GM19238 (cell line): Measurements from ENCODE around the gene RAC3.
"Not testable (repeated sequence)": the region's sequence is repeated elsewhere in the genome, so short reads cannot be mapped to it uniquely, and the experiment has no call there.

ENCODE experiments used
- DNase-seq: peaks from one replicate; pipeline ENCODE4 v3.0.0; 2011; ENCODE audit warnings: low spot score; ENCODE audit not compliant: insufficient read length

The RAC3 gene

DNA sequence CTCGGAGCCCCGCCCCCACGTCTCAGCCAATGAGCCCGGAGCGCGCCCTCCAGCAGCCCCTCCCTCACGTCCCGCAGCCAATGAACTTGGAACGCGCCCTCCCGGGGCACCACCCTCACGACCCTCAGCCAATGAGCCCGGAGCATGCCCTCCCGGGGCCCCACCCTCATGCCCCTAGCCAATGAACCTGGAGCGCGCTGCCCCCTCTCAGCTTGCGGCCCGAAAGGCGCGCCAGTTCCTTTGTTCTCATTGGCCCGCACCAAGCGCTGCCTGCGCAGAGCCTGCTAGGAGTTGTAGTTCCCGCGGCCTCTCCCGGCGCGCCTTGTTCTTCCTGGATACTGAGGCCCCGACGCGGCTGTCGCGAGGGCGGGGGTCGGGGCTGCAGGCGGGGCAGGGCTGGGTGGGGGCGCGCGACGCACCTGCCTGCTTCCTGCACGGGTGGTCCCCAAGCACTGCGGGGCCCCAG, 8.5 kb upstream of the RAC3 start, which contains the start of gene LRRC45:
Gene LRRC45 (plus strand): TSS at position 325 of the 466 bp plus-strand sequence. CDS start 339 bp downstream, outside the sequence.
- peak; percentile 100 for DNase-seq

DNA sequence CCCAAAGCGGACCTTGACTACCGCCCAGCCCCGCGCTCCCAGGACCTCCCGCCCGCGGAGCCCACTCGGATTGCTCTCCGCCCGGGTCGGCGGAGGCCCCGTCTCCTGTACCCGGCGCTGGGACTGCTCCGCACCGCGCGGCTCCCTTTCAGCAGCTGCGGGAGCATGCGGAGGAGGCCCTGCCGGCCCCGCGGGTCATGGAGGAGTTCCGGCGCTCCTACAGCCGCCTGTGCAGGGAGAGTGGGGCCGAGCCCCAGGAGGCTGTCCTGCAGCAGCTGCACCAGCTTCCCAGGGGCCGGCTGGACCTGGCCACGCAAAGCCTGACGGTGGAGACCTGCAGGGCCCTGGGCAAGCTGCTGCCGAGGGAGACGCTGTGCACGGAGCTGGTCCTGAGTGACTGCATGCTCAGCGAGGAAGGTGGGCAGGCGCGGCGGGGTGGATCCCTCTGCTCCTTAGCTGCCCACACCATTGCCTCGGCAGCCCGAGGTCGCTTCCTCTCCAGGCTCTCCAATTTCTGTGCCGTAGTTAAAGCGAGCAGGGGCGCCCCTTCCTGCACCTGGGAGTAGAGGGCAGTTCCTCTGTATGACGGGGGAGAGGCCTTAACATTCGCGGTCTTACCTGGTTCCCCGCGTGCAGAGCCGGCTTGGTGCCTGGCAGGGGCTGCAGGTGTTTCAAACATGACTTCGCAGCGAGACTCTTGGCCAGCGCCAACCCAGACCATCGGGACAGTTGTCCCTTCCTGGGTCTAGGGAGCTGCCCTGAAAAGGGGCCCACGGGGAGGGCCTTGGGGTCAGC, 7.8 kb upstream of the RAC3 start:
- peak; percentile 44 for DNase-seq

DNA sequence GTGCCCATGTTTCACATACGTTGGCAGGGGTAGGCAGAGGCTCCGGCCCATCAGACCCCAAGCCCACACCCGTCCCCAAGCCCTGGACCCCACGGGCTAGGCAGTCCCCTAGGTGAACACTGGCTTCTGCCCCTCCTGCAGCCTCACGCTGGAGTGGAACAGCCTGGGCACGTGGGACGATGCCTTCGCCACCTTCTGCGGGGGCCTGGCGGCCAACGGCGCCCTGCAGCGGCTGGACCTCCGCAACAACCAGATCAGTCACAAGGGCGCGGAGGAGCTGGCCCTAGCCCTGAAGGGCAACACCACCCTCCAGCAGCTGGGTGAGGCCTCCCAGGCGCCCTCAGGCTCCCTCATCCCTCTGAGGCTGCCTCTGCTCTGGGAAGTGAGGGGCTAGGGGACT, 6.6 kb upstream of the RAC3 start:
- no peak for DNase-seq

DNA sequence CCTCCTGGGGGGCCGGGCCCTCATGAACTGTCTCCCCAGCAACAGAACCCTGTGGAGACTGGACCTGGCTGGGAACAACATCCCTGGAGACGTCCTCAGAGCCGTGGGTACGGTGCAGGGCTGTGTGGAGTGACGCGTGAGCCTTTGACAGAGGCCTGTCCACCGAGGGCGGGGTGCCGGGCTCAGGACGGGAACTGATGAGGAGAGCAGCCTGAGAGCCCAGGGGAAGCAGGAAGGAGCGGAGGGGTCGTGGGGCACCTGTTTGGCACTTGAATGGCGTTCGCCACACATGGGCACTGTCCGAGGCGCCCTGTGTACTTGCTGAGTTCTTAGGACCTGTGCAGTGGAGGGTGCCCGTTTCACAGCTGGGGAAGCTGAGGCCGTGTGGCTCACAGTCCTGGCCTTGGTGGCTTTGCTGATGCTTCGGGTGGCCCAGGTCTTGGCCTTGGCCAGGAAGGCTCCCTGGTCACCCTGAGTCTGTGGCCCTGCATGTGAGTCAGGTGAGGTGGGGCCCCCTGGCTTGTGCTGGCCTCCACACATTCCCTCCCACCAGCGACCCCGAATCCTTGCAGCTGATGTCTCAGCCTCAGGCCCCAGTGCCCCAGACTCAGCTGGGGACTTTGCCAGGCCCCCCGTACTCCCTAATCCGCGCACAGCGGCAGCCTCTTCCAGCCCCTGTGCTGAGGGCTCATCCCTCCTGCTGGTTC, 5.9 kb upstream of the RAC3 start:
- no peak for DNase-seq

DNA sequence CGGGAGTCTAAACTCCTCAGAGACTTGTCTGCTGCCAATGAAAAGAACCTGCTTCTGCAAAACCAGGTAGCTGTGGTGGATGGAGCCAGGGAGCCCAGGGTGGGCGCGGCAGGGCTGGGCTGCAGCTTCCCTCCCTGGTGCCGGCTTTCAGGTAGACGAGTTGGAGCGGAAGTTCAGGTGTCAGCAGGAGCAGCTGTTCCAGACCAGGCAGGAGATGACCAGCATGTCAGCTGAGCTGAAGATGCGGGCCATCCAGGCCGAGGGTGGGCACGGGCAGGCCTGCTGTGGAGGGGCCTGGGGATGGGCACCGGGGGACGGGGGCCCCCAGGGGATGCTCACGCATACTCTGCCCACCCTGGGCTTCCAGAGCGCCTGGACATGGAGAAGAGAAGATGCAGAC, 3.2 kb upstream of the RAC3 start:
- no peak for DNase-seq

DNA sequence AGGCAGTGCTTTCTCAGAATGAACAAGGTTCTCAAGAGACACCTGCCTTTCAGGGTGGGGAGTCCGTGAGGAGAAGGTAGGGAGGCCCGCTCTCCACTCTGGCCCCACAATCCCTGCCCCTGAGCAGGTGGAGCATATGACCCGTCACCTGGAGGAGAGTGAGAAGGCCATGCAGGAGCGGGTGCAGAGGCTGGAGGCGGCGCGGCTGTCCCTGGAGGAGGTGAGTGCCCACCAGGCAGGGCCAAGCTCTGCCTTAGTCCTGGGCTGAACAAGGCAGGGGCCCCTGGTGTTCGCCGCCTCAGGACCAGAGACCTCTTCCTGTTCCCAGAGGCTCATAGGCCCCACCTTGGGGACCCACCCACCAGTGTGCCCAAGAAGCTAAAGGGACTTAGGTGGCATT, 2.5 kb upstream of the RAC3 start:
- DNase-seq, result no peak

DNA sequence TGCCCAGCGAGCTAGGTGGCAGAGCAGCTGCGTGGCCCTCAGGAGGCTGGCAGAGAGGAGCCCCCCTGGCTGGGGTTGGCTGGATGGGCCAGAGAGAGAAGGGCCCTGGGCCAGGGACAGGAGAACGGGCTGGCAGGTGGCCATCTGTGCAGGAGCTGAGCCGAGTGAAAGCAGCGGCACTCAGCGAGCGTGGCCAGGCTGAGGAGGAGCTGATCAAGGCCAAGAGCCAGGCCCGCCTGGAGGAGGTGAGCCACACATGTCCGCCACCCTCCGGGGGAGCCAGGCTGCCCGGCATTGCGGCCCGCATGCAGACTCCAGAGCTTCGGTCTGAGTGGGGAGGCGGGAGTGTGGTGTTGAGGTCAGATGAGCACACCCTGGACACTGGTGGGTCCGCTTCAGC, 2.1 kb upstream of the RAC3 start:
- no peak for DNase-seq

DNA sequence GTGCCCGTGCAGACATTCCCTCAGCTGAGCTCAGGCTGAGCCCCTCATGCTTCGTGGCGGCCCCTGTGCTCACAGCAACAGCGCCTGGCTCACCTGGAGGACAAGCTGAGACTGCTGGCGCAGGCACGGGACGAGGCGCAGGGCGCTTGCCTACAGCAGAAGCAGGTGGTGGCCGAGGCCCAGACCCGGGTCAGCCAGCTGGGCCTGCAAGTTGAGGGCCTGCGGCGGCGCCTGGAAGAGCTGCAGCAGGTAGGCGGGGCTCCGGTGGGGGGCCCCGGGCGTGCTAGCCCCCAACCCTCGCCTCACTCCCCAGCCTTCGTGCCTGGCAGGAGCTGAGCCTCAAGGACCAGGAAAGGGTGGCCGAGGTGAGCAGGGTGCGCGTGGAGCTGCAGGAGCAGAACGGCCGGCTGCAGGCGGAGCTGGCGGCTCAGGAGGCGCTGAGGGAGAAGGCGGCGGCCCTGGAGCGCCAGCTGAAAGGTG, 1.4 kb upstream of the RAC3 start:
- no peak for DNase-seq

DNA sequence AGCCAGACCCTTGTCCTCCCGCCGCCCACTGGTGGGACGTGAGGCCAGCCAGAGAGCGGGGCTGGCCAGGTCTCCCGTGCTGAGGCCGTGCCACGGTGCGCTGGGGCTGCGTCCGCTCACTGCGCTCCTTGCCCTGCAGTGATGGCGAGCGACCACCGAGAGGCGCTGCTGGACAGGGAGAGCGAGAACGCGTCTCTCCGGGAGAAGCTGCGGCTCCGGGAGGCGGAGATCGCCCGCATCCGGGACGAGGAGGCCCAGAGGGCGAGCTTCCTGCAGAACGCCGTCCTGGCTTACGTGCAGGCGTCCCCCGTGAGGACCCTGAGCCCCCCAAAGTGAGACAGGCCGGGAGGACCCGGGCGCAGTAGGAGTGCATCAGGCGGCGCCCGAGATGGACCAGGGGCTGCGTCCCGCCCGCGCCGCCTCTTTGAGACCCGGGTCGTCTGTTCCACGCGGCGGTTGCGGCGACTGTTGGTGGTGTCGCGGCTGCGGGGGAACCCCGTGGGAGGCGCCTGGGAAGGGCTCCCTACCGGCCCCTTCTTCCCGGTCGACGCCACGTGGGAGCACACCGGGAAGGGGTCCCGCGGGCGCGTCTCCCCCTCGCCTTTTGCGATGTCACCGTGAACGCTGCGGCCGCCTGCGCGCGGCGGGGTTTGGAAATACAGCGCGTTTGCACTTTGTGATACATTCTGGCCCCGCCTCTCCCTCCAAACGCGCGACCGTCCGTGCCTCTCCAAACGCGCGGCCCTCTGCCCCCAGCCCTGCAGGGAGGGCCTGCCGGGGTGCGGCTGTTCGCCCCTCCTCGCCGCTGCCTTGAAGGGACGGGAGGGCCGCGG, 792 bp upstream of the RAC3 start:
- DNase-seq, result peak; percentile 82

DNA sequence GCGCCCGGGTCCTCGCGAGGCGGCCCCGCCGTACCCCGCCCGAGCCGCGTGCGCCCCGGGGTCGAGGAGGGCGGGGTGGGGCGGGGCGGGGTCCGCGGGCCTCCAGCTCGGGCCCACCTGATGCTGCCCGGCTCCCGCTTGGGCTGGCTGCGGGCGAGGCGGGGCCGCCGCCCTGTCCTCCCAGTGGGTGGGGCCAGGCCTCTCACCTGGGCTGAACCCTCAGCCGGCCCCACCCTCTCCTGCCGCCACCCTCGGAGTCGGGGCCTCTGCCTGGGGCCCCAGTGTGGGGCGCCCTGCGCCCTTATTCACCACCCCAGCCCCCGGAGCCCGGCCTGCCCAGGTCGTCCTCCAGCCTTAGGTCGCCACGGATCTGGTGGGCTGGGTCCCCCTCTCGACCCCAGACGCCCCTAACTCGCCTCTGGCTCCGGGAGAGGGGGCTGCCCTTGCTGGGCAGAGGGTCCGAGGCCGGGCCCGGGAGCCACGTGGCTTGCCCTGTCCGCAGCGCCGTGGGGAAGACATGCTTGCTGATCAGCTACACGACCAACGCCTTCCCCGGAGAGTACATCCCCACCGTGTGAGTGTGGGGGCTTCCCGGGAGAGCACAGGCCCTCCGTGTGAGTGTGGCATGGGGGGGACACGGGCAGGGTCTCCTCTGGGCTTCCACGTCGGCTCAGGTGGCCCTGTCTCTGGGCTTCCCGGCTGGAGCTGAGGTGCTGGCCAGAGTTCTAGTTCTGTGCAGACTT, 578 bp downstream of the RAC3 start:
- DNase-seq, result no peak

DNA sequence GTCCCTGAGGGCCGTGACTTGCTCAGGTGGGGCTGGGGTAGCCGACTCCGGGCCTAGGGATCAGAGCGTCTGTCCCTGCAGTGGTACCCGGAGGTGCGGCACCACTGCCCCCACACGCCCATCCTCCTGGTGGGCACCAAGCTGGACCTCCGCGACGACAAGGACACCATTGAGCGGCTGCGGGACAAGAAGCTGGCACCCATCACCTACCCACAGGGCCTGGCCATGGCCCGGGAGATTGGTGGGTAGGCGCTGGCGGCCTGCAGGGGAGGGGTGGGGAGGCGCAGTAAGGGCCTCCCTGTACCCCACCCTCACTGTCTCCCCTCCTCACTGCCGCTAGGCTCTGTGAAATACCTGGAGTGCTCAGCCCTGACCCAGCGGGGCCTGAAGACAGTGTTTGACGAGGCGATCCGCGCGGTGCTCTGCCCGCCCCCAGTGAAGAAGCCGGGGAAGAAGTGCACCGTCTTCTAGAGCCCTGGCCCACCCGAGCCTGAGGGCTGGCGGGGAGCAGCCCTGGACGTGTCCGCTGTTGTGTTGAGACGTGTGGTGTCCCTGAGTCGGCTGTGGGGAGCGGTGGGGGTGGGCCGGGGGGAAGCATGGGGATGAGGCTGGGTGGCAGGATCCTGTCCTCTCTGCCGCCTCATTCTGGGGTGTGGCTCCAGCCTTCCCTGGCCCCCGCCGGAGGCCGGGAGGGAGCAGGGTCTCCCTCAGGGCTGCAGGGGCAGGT, 2.0 kb downstream of the RAC3 start:
- DNase-seq, result no peak

DNA sequence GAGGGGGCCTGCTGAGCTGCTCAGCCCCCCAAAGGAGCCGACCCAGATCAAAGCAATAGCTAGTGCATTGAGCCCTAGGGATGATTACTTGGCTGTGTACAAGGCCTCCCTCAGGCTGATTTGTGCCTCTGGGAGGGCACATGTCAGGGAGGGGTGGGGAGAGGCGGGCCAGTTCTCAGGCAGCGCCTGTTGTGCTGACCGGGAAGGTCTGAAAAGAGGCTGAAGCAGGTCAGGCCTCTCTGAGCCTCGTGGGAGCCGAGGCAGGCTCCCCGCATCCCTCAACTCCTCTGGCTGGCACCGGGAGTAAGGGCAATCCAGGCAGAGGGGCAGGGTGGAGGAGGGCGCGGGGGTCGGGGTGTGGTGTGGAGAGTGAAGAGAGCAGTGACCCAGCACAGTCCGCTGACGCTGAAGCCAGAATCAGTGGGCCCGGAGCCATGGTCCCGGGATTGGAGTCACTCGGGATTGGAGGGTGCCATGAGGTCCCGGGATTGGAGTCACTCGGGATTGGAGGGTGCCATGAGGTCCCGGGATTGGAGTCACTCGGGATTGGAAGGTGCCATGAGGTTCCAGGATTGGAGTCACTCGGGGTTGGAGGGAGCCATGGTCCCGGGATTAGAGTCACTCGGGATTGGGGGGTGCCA, 3.0 kb downstream of the RAC3 start:
- no peak for DNase-seq

DNA sequence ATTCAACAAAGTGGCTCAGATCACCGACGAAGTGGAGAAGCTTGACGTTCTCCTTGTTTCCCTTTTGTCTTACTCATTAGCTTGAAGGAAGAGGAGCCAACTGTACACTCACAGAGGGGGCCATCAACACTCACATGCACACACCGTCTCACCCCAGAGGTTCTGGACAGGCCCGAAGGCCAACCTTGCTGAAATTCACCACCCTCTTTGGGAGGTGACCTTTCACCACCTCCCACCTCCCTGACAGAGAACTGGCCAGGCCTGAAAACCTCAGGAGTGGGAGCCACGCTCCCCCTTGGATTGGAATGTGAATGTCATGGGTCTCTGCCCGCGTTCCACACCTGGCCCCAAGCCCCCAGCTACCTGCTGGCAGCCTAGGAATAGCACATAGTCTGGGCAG, 4.0 kb downstream of the RAC3 start:
- DNase-seq, result no peak

DNA sequence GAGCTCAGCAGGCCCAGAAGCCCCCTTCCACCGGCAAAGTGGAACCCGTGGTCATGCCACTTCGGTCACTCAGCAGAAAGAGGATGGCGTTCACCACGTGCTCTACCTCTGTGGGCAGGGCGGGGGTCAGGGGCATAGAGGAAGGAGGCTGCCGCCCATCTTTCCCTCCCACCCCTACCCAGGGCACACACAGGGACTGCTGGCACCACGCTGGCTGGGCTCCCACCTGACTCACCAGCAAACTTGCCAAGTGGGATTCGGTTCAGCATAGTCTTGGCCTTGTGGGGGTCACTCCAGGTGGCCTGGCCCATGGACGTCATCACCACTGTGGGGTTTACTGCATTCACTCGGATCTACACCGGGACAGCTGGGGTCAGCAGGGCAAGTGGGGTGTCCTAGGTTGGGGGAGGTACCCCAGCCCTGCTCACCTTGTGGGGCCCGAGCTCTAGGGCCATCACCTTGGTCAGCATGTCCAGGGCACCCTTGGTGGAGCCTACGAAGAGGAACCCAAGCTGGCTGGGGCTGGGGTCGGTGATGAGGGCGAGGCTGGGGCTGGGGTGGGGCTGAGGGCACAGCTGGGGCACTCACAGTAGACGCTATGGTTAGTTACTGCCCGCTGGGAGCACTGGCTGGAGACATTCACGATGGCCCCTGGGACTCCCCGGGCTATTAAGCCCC, 4.6 kb downstream of the RAC3 start:
- DNase-seq, result no peak

DNA sequence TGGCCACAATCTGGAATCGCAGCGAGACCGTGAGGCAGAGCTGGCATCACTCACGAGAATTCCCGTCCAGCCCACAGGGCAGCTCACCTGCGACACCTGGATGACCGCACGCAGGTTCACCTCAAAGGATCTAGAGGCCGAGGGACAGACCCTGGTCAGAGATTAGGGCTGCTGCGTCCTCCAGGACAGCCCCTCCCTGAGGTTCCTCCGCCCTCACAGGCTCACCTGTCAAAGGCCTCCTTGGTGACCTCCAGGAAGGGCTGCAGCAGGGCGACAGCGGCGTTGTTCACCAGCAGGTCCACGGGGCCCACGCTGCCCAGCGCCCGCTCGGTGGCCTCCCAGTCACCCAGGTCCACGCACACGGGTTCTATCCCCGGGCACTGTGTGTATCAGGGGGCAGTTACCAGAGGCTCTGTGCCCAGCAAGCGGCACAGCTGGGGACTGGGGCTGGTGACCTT, 5.2 kb downstream of the RAC3 start:
- DNase-seq, result no peak

DNA sequence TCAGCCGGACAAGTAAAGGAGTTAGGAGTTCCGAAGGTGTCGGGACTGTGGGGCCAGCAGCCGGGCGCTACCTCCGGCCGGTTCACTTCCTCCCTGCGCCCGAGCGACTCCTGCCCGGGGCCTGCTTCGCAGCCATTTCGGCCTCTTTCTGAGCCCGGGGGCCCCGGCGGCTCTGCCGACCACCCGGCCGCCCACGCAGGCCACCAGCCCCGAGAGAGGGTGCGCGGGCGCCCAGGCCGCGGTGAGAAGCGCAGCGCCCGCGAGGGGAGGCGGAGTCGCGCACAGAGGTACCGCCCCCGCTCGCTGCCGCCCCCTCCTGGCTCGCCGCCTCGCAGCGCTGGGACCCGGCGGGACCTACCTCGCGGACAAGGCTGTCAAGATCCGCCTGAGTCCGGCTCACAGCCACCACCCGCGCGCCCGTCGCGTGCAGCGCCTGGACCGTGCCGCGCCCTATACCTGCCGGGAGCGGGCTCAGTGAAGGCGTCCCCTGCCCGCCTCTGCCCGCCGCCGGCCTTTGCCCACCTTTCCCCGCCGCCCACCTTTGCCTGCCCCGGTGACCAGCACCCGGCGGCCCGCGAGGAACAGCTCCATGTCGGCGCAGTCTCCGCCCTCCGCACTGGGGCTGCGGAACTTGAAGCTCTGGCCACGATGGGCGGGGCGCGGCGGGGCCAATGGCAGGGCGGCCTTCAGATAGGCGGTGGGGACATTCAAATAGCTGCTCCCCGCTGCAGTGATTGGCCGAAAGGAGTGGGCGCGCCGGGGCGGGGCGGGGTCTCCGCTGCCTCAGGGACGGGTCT, 5.8 kb downstream of the RAC3 start, which contains the start of gene DCXR:
Gene DCXR (minus strand): TSS at position 606 of the 797 bp plus-strand sequence. CDS start 15 bp downstream, at position 591.
- peak; percentile 100 for DNase-seq

DNA sequence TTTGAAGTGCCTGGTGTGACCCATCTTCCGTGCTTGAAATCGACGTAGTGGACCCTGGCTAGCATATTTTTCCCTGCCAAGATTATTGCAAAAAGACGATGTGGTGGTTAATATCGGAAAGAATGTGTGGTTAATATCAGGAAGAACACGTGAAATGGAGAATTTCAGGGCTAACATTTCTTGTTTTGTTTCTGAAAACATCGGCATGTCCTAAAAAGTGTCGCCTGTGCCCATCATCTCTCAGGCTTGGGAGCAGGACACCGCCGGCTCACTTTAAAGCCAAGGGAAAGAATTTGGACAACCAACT, 6.4 kb downstream of the RAC3 start:
- DNase-seq, result no peak

DNA sequence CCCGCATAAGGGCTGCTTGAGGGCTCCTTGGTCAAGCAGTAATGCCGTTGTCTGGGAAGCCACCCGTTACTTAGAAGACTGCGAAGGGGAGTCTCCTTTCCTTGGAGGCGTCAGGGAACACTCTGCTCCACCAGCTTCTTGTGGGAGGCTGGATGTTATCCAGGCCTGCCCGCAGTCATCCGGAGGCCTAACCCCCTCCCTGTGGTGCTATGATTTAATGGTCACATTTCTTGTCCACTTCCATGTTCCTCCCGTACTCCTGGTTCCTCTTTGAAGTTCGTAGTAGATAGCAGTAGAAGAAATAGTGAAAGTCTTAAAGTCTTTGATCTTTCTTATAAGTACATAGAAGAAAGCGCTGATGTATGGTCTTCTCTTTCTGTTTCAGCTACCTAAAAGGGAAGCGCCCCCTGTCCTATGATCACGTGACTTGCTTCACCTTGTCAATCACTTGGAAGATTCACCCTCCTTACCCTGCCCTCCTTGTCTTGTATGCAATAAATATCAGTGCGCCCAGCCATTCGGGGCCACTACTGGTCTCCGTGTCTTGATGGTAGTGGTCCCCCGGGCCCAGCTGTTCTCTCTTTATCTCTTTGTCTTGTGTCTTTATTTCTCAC, 7.4 kb downstream of the RAC3 start:
- DNase-seq, result not testable (repeated sequence)
